ENCODE data around the gene TEX264. TPM values are rescaled to one million over a fixed set of nuclear protein-coding genes. Genes with fewer than 3 reads are reported as not detected.

The TEX264 gene
- total and polyA plus RNA-seq, 2 of the 13 experiments (the other 11 are each of a cell fraction or from before 2014, with no cell fraction given) = 35.2 to 52.1 TPM

- peak; percentile 56; the same call in 1 of the 2 replicates for TF ChIP-seq SNAPC4 (CRISPR knock-in tag; IDR thresholded peaks at IDR 0.05)
- 0 out of 2 replicates have a peak, but pooled peaks have one; percentile 40 for TF ChIP-seq ZBTB7A (CRISPR knock-in tag; IDR thresholded peaks at IDR 0.05)
- TF ChIP-seq HOXA3 (CRISPR knock-in tag; IDR thresholded peaks at IDR 0.05) = peak; percentile 48; the same call in 1 of the 2 replicates
- TF ChIP-seq ZNF18 (CRISPR knock-in tag; IDR thresholded peaks at IDR 0.05; ENCODE audit: insufficient replicate concordance) = no peak
- peak; percentile 56; the same call in 1 of the 2 replicates for TF ChIP-seq ZNF335 (CRISPR knock-in tag; IDR thresholded peaks at IDR 0.05)
- TF ChIP-seq HNRNPUL1 (IDR thresholded peaks at IDR 0.05; ENCODE audit: low read depth, low read length) = no peak
- TF ChIP-seq GPN1 (CRISPR knock-in tag; IDR thresholded peaks at IDR 0.05; ENCODE audit: borderline replicate concordance) = peak; percentile 80; the same call in 1 of the 2 replicates
- TF ChIP-seq ZSCAN20 (CRISPR knock-in tag; IDR thresholded peaks at IDR 0.05; ENCODE audit: borderline replicate concordance) = no peak
- TF ChIP-seq BHLHE40 (IDR thresholded peaks at IDR 0.05; ENCODE audit: low read length) = no peak
- TF ChIP-seq ZNF75D (CRISPR knock-in tag; IDR thresholded peaks at IDR 0.05; ENCODE audit: borderline replicate concordance) = no peak
- TF ChIP-seq KDM4B (CRISPR knock-in tag; IDR thresholded peaks at IDR 0.05) = peak; percentile 90; the same call in 1 of the 2 replicates
- TF ChIP-seq BORCS8-MEF2B (CRISPR knock-in tag; IDR thresholded peaks at IDR 0.05) = peak; percentile 95
- TF ChIP-seq MED13 (CRISPR knock-in tag; IDR thresholded peaks at IDR 0.05) = 0 out of 2 replicates have a peak, but pooled peaks have one; percentile 35
- TF ChIP-seq CBFB (CRISPR knock-in tag; IDR thresholded peaks at IDR 0.05) = no peak
- peak; percentile 74; the same call in 1 of the 2 replicates for TF ChIP-seq ZNF12 (CRISPR knock-in tag; IDR thresholded peaks at IDR 0.05)
- peak; percentile 80 for TF ChIP-seq HOXA5 (CRISPR knock-in tag; IDR thresholded peaks at IDR 0.05)
- peak; percentile 52; the same call in 1 of the 2 replicates for TF ChIP-seq ZNF614 (CRISPR knock-in tag; IDR thresholded peaks at IDR 0.05; ENCODE audit: borderline replicate concordance)
- TF ChIP-seq MTA3 (CRISPR knock-in tag; IDR thresholded peaks at IDR 0.05) = 0 out of 2 replicates have a peak, but pooled peaks have one; percentile 57
- TF ChIP-seq ZNF816 (CRISPR knock-in tag; IDR thresholded peaks at IDR 0.05; ENCODE audit: borderline replicate concordance) = peak; percentile 59; the same call in 1 of the 2 replicates
- 0 out of 2 replicates have a peak, but pooled peaks have one; percentile 80 for TF ChIP-seq HBP1 (CRISPR knock-in tag; IDR thresholded peaks at IDR 0.05; ENCODE audit: low read depth)
- TF ChIP-seq ELF3 (CRISPR knock-in tag; IDR thresholded peaks at IDR 0.05) = peak; percentile 70
- TF ChIP-seq FOXA3 (CRISPR knock-in tag; IDR thresholded peaks at IDR 0.05) = 0 out of 2 replicates have a peak, but pooled peaks have one; percentile 18
Observed at GRCh38 chr3:51706788-51707731, 36.0 kb downstream of the TEX264 start, which contains the start of gene GRM2 (continued).
